ENCODE measurements around the gene SLAMF1. TPM values are rescaled to one million over a fixed set of nuclear protein-coding genes. Genes with fewer than 3 reads are reported as not detected.

Gene SLAMF1
- total RNA-seq, 2 donors from 2014 or later = not detected

DNA sequence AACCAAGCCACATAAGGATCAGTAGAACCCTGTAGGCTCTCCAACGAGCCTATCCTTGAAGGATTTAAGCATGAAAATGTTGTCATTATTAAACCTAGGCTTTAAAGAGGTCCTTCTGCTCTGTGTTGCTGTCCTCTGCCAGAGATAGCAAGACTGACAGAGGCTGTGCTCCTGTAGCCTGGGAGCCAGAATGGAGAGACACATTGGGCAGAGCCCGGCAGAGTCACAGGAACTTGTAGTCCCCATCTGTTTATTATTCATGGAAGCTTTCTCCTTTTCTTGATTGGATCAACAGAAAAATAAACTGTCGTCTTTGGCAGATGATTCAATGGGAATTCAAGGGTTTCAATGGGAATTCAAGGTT is 19.2 kb upstream of the SLAMF1 start:
- no peaks in the 10 kb centered on the region for H3K9me3 ChIP-seq
- DNase-seq (no peak), ATAC-seq (no peak)
- H3K4me1 ChIP-seq = no peaks in the 10 kb centered on the region
- peak overlapping the region in 2 of 4 donors; percentile 31 to 67 for H3K27ac ChIP-seq
- no peak overlapping the region for H3K4me3 ChIP-seq
- WGBS, 2 donors = 56 to 66% methylated on average over 3 of the region's 3 CpGs
- intact Hi-C loops (cut with DNase I) = no loop called here
- no peaks in the 10 kb centered on the region for H3K27me3 ChIP-seq
- TF ChIP-seq, protein P1, sequence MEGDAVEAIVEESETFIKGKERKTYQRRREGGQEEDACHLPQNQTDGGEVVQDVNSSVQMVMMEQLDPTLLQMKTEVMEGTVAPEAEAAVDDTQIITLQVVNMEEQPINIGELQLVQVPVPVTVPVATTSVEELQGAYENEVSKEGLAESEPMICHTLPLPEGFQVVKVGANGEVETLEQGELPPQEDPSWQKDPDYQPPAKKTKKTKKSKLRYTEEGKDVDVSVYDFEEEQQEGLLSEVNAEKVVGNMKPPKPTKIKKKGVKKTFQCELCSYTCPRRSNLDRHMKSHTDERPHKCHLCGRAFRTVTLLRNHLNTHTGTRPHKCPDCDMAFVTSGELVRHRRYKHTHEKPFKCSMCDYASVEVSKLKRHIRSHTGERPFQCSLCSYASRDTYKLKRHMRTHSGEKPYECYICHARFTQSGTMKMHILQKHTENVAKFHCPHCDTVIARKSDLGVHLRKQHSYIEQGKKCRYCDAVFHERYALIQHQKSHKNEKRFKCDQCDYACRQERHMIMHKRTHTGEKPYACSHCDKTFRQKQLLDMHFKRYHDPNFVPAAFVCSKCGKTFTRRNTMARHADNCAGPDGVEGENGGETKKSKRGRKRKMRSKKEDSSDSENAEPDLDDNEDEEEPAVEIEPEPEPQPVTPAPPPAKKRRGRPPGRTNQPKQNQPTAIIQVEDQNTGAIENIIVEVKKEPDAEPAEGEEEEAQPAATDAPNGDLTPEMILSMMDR (IDR thresholded peaks at IDR 0.05) = no peak
- no peak for TF ChIP-seq POLR2A (IDR thresholded peaks at IDR 0.05)
- no peaks in the 10 kb centered on the region for H3K36me3 ChIP-seq (replicated peaks in 1 of 2; ENCODE audit: insufficient read depth in 1 of 2, low read depth in 2 of 2)

DNA sequence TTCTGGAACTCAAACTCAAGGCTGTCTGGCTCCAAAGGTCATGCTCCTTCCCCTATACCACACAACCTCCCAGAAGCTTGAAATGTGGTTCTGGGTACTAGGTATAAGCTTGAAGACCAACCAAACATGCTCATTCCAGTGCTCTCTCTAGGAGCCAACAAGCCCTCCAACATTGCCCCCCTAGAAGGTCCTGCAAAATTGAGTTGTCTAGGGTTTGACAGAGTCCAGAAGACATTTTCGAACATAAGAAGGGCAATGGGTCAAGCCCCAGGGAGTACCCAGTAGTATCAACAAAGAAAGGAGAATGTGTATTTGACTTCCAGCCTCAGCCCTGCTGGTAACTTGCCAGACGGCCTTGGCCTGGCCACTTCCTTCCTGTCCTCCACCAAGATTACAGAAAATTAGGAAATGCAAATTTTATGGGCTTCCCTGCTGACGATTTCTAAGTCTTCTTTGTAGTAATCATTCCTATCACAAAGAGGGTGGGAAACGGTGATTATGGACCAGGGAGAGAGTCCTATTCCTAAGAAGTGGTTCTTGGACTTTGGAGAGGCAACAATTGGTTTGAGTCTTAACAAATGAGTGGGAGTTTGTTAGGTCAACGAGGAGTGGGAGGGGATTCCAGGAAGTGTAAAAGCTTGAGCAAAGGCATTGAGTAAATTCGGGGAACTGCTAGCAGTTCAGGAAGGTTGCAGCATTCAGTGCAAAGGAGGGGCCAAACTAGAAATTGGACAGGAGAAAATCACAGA is 18.7 kb upstream of the SLAMF1 start:
- H3K27ac ChIP-seq = peak overlapping the region in 2 of 4 donors; percentile 31 to 67
- intact Hi-C loops (cut with DNase I) = no loop called here
- no peak for TF ChIP-seq POLR2A (IDR thresholded peaks at IDR 0.05)
- TF ChIP-seq, protein P1 (IDR thresholded peaks at IDR 0.05) = no peak
- DNase-seq (peak in 3 of 4 donors; percentile 26 to 57 (median 27)), ATAC-seq (no peak)
- H3K4me1 ChIP-seq = no peaks in the 10 kb centered on the region
- 34 to 38% methylated on average over 6 of the region's 6 CpGs for WGBS, 2 donors
- no peaks in the 10 kb centered on the region for H3K9me3 ChIP-seq
- no peak overlapping the region for H3K4me3 ChIP-seq
- no peaks in the 10 kb centered on the region for H3K36me3 ChIP-seq (replicated peaks in 1 of 2; ENCODE audit: insufficient read depth in 1 of 2, low read depth in 2 of 2)
- no peaks in the 10 kb centered on the region for H3K27me3 ChIP-seq

DNA sequence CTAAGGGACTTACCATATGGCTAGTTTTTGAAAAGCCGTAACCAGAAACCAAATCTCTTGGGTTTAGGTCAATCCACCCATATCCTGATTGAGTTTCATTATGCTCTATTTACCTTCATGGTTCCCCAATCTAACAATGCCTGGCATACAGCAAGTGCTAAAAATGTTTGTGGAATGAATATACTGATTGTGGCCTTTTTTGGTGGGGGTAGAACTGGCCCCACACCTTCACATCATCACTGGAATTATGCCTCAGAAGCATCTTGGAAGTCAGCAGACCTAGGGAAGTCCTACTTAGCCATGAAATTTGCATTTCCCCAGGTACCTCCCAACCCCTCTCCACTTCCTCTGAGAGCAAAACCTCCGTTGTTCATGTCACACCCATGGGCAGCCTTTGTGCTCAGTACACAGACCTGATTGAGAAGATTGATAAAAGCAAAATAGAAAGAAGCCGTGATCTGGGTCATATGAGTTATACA is 17.8 kb upstream of the SLAMF1 start:
- WGBS, 2 donors = 76 to 85% methylated on average over 3 of the region's 3 CpGs
- intact Hi-C loops (cut with DNase I) = no loop called here
- Histone ChIP-seq H3K9me3 (no peaks in the 10 kb centered on the region), H3K27me3 (no peaks in the 10 kb centered on the region), H3K36me3 (replicated peaks in 1 of 2; ENCODE audit: insufficient read depth in 1 of 2, low read depth in 2 of 2) (no peaks in the 10 kb centered on the region), H3K27ac (no peak overlapping the region), H3K4me3 (no peak overlapping the region), H3K4me1 (no peaks in the 10 kb centered on the region)
- DNase-seq (no peak), ATAC-seq (no peak)
- TF ChIP-seq, protein P1 (IDR thresholded peaks at IDR 0.05) = no peak
- no peak for TF ChIP-seq POLR2A (IDR thresholded peaks at IDR 0.05)

DNA sequence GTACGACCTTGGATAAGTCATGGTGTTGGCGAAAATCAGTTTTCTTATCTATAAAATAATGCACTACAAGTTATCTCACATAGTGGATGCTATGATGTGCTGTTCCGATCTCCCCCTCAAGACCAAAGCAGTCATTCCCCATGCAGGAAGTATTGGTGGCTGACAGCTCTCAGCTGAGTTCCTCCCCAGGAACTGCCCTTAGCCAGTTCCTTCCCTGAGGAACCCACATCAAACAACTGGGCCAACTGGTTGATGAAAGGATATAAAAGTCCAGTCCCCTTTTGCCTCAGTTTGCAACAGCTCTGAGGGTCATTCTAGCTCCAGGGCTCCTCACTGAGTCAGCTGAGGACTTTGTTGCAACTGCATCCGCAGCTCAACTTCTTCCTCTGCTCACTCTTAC is 16.1 kb upstream of the SLAMF1 start:
- Histone ChIP-seq H3K27ac (no peak overlapping the region), H3K4me3 (no peak overlapping the region), H3K9me3 (no peaks in the 10 kb centered on the region), H3K4me1 (no peaks in the 10 kb centered on the region), H3K36me3 (replicated peaks in 1 of 2; ENCODE audit: insufficient read depth in 1 of 2, low read depth in 2 of 2) (no peaks in the 10 kb centered on the region), H3K27me3 (no peaks in the 10 kb centered on the region)
- DNase-seq (no peak), ATAC-seq (no peak)
- no peak for TF ChIP-seq POLR2A (IDR thresholded peaks at IDR 0.05)
- TF ChIP-seq, protein P1 (IDR thresholded peaks at IDR 0.05) = no peak
- intact Hi-C loops (cut with DNase I) = no loop called here
- 64 to 68% methylated on average over 4 of the region's 4 CpGs for WGBS, 2 donors

DNA sequence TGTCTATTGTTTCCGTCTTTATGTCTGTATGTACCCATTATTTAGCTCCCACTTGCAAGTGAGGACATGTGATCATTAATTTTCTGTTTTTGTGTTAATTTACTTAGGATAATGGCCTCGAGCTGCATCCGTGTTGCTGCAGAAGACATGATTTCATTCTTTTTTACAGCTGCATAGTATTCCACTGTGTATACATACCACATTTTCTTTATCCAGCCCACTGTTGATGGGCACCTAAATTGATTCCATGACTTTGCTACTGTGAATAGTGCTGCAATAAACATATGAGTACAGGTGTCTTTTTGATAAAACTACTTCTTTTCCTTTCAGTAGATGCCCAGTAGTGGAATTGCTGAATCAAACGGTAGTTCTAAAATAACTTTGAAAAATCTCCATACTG is 12.7 kb upstream of the SLAMF1 start:
- TF ChIP-seq, protein P1 (IDR thresholded peaks at IDR 0.05) = no peak
- TF ChIP-seq POLR2A (IDR thresholded peaks at IDR 0.05) = no peak
- 75 to 87% methylated on average over 4 of the region's 4 CpGs for WGBS, 2 donors
- no peak overlapping the region for H3K27ac ChIP-seq
- no peaks in the 10 kb centered on the region for H3K36me3 ChIP-seq (replicated peaks in 1 of 2; ENCODE audit: insufficient read depth in 1 of 2, low read depth in 2 of 2)
- no peaks in the 10 kb centered on the region for H3K4me1 ChIP-seq
- H3K9me3 ChIP-seq = no peaks in the 10 kb centered on the region
- DNase-seq (no peak), ATAC-seq (no peak)
- H3K27me3 ChIP-seq = no peaks in the 10 kb centered on the region
- no peak overlapping the region for H3K4me3 ChIP-seq
- intact Hi-C loops (cut with DNase I) = no loop called here

Data from body of pancreas (tissue), 4 donors.